ENCODE measurements around the gene TNFSF15.

TNFSF15 gene

DNA sequence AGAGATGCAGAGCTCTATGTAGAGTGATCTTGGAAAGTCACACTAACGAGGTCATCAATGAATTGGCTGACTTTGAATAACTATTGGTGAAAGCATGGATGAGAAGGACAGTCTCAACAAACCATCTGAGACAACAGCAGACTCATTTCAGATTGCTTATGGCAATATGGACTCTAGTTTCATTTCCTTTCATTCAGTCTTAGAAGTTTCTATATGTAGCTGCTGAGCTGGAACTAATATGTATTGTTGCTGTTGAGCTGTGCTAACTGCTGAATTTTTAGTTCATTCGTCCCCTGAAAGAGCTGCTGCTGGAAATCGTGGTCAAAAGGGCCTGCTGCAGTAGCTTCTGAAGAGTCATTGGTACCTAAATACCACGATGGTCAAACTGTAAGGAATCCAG lies 31.3 kb downstream of the TNFSF15 start:
- H3K4me3 ChIP-seq (ENCODE audit: extremely low read depth, insufficient read depth, low read length, poor library complexity, severe bottlenecking) = no peak overlapping the region
- no peaks in the 10 kb centered on the region for H3K36me3 ChIP-seq (ENCODE audit: control insufficient read depth, insufficient read depth, low read length)
- 82 to 86% methylated on average over 4 of the region's 4 CpGs for WGBS, 2 experiments (ENCODE audit: insufficient coverage in 2 of 2)
- peaks cover 4% of the 10 kb centered on the region for H3K4me1 ChIP-seq (ENCODE audit: control insufficient read depth, insufficient read depth, low read length, poor library complexity, severe bottlenecking)
- no peak overlapping the region for H3K27ac ChIP-seq (ENCODE audit: low read depth, low read length, severe bottlenecking)
- no peaks in the 10 kb centered on the region for H3K9me3 ChIP-seq (ENCODE audit: control insufficient read depth, low read length)

DNA sequence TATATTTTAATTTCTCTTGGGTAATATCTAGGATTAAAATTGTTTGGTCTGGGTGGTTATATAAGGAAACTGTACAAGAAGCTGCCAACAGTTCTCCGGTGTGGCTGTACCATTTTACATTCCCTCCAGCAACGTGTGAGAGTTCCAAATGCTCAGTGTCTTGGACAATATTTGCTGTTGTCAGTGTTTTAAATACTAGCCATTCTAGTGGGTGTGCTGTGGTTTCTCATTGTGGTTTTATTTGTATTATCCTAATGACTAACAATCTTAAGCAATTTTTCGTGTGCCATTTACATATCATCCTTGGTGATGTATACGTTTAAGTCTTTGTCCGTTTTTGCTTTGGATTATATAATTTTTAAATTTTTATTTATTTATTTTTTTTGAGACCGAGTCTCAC lies 34.0 kb downstream of the TNFSF15 start:
- Histone ChIP-seq H3K4me1 (ENCODE audit: control insufficient read depth, insufficient read depth, low read length, poor library complexity, severe bottlenecking) (peaks cover 4% of the 10 kb centered on the region), H3K36me3 (ENCODE audit: control insufficient read depth, insufficient read depth, low read length) (no peaks in the 10 kb centered on the region)
- 100% methylated on average over 1 to 2 of the region's 6 CpGs for WGBS, 2 experiments (ENCODE audit: insufficient coverage in 2 of 2)

DNA sequence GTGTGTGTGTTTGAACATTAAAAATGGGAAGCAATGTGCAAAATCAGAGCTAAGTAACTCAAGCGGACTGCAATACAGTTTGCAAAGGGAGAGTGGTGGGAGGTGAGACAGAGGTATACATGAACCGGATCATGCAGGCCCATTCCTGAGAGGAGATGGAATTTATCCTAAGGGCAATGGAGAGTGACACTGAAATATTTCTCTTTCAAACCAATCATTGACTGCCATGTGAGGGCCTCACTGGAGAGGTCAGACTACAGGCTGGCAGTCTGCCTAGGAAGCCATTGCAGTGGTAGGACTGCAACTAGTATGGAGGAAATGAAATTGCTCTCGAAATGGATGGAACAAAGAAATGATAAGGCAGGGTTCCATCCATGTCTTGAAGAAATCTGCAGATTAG lies 34.8 kb downstream of the TNFSF15 start:
- WGBS, 2 experiments (ENCODE audit: insufficient coverage in 2 of 2) = 80 to 100% methylated on average over 2 of the region's 3 CpGs

More for the DNA sequence above, 34.0 kb downstream of the TNFSF15 start:
- Histone ChIP-seq H3K9me3 (ENCODE audit: control insufficient read depth, low read length) (no peaks in the 10 kb centered on the region), H3K27ac (ENCODE audit: low read depth, low read length, severe bottlenecking) (no peak overlapping the region), H3K4me3 (ENCODE audit: extremely low read depth, insufficient read depth, low read length, poor library complexity, severe bottlenecking) (no peak overlapping the region)

DNA sequence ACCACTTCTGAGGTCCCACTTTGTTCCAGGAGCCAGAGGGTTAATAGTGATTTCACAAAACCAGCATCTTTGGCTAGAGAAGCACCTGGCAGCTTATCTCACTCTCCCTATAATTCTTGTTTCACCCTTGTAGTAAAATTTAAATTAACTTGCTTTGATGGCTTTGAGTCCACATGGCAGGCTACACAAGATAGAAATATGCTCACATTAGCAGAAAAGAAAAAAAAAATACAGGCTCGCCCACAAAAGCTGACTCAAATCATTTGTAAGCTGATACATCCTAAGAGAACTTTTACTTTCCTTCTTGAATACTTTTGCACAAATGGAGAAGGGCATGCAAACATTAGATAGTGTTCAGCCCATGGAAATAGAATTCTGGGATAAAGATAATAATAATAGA lies 36.2 kb downstream of the TNFSF15 start:
- H3K27ac ChIP-seq (ENCODE audit: low read depth, low read length, severe bottlenecking) = no peak overlapping the region
- no peaks in the 10 kb centered on the region for H3K9me3 ChIP-seq (ENCODE audit: control insufficient read depth, low read length)
- H3K4me3 ChIP-seq (ENCODE audit: extremely low read depth, insufficient read depth, low read length, poor library complexity, severe bottlenecking) = no peak overlapping the region
- WGBS, 2 experiments (ENCODE audit: insufficient coverage in 2 of 2) = no CpG with 5 or more reads among the region's 1 CpG
- no peaks in the 10 kb centered on the region for H3K36me3 ChIP-seq (ENCODE audit: control insufficient read depth, insufficient read depth, low read length)
- H3K4me1 ChIP-seq (ENCODE audit: control insufficient read depth, insufficient read depth, low read length, poor library complexity, severe bottlenecking) = no peaks in the 10 kb centered on the region

More for the DNA sequence above, 34.8 kb downstream of the TNFSF15 start:
- Histone ChIP-seq H3K4me1 (ENCODE audit: control insufficient read depth, insufficient read depth, low read length, poor library complexity, severe bottlenecking) (peaks cover 2% of the 10 kb centered on the region), H3K9me3 (ENCODE audit: control insufficient read depth, low read length) (no peaks in the 10 kb centered on the region), H3K36me3 (ENCODE audit: control insufficient read depth, insufficient read depth, low read length) (no peaks in the 10 kb centered on the region), H3K27ac (ENCODE audit: low read depth, low read length, severe bottlenecking) (no peak overlapping the region), H3K4me3 (ENCODE audit: extremely low read depth, insufficient read depth, low read length, poor library complexity, severe bottlenecking) (no peak overlapping the region)

DNA sequence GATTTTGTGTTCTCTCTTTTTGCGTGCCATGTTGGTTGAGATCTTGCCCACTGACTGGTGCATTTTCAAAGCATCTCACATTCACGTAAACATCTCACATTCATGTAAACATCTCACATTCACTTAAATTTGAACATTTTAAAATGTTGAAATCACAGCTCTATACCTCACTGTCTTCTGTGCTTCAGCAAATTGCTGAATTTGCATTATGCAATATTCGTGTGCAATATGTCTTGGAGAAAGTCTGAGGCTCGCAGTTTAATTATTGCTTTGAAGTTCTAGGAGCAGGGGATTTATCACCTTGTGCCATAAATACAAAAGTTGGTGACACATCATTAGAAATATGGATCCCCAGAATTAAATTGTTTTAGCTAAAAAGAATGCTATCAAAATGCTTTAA lies 42.6 kb downstream of the TNFSF15 start:
- H3K9me3 ChIP-seq (ENCODE audit: control insufficient read depth, low read length) = no peaks in the 10 kb centered on the region
- no peak overlapping the region for H3K4me3 ChIP-seq (ENCODE audit: extremely low read depth, insufficient read depth, low read length, poor library complexity, severe bottlenecking)
- H3K4me1 ChIP-seq (ENCODE audit: control insufficient read depth, insufficient read depth, low read length, poor library complexity, severe bottlenecking) = no peaks in the 10 kb centered on the region
- no peaks in the 10 kb centered on the region for H3K36me3 ChIP-seq (ENCODE audit: control insufficient read depth, insufficient read depth, low read length)
- no peak overlapping the region for H3K27ac ChIP-seq (ENCODE audit: low read depth, low read length, severe bottlenecking)
- 88 to 100% methylated on average over 1 to 2 of the region's 4 CpGs for WGBS, 2 experiments (ENCODE audit: insufficient coverage in 2 of 2)

DNA sequence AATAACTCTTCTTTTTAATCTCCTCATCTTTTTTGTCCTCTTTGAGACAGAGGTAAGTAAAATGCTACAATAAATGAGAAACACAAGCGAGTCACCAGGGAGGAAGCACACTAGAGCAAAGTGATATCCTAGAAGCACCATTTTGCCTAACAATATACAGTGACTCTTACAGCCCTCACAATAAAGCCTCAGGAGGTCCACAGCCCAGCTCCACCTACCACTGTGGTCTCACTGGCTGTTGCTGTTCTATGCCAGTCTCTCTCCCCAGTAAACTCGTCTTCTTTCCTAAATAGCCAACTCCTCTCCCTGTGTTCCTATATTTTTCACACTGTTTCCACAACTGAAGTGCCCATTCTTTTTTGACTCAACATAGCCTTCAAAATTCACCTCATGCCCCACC lies 44.3 kb downstream of the TNFSF15 start:
- Histone ChIP-seq H3K4me1 (ENCODE audit: control insufficient read depth, insufficient read depth, low read length, poor library complexity, severe bottlenecking) (no peaks in the 10 kb centered on the region), H3K4me3 (ENCODE audit: extremely low read depth, insufficient read depth, low read length, poor library complexity, severe bottlenecking) (no peak overlapping the region), H3K9me3 (ENCODE audit: control insufficient read depth, low read length) (no peaks in the 10 kb centered on the region), H3K36me3 (ENCODE audit: control insufficient read depth, insufficient read depth, low read length) (no peaks in the 10 kb centered on the region), H3K27ac (ENCODE audit: low read depth, low read length, severe bottlenecking) (no peak overlapping the region)
- WGBS, 2 experiments (ENCODE audit: insufficient coverage in 2 of 2) = 25 to 56% methylated on average over 1 to 2 of the region's 2 CpGs

DNA sequence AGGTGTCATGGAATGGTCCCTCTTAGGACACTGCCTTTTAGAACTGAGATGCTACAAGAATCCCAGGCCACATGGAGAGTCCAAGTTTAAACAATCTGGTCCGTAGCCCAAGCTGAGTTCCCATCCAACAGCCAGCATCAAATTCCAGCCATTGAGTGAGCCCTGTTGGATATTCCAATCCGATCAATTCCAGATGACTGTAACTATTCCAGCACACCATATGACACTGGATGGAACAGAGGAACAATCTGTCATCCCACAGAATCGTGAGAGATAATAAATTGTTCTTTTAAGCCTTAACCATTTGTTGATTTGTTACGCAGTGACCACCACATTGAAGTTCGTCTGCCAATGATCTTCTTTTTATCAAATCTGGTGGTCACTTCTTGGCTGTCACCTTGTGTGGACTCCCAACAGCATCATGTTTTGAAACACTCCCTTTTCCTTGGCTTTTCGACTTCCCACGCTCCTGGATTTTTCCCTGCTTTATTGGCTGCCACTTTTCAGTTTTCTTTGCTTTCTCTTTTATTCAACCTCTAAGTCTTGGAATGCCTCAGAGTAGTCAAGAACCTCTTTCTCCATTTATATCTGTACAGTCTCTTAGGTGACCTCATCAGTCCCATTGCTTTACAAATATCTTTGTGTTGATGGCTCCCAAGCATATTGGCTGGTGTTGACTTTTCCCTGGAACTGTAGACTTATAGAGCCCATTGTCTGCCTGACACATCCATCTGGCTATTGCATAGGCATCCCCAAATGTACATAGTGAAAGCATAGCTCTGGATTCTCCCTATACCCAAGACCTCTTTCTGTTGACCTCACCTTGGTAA lies 46.1 kb downstream of the TNFSF15 start:
- H3K9me3 ChIP-seq (ENCODE audit: control insufficient read depth, low read length) = no peaks in the 10 kb centered on the region
- H3K4me3 ChIP-seq (ENCODE audit: extremely low read depth, insufficient read depth, low read length, poor library complexity, severe bottlenecking) = no peak overlapping the region
- no peak overlapping the region for H3K27ac ChIP-seq (ENCODE audit: low read depth, low read length, severe bottlenecking)
- H3K36me3 ChIP-seq (ENCODE audit: control insufficient read depth, insufficient read depth, low read length) = no peaks in the 10 kb centered on the region
- 93% methylated on average over 6 to 7 of the region's 7 CpGs for WGBS, 2 experiments (ENCODE audit: insufficient coverage in 2 of 2)
- no peaks in the 10 kb centered on the region for H3K4me1 ChIP-seq (ENCODE audit: control insufficient read depth, insufficient read depth, low read length, poor library complexity, severe bottlenecking)

DNA sequence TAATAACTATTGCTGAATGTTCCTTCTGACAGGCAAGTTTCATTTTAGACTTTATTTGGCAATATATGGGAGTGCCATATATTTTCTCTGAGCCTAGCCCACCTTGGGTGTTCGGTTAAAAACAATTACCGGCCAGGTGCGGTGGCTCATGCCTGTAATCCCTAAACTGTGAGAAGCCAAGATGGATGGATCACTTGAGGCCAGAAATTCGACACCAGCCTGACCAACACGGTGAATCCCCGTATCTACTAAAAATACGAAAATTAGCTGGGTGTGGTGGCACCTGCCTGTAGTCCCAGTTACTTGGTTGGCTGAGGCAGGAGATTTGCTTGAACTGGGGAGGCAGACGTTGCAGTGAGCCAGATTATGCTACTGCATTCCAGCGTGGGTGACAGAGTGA lies 47.9 kb downstream of the TNFSF15 start:
- H3K36me3 ChIP-seq (ENCODE audit: control insufficient read depth, insufficient read depth, low read length) = no peaks in the 10 kb centered on the region
- 61 to 77% methylated on average over 7 of the region's 9 CpGs for whole genome bisulfite sequencing, 2 experiments (ENCODE audit: insufficient coverage in 2 of 2)
- H3K4me1 ChIP-seq (ENCODE audit: control insufficient read depth, insufficient read depth, low read length, poor library complexity, severe bottlenecking) = no peaks in the 10 kb centered on the region
- H3K4me3 ChIP-seq (ENCODE audit: extremely low read depth, insufficient read depth, low read length, poor library complexity, severe bottlenecking) = no peak overlapping the region
- H3K9me3 ChIP-seq (ENCODE audit: control insufficient read depth, low read length) = no peaks in the 10 kb centered on the region
- no peak overlapping the region for H3K27ac ChIP-seq (ENCODE audit: low read depth, low read length, severe bottlenecking)

DNA sequence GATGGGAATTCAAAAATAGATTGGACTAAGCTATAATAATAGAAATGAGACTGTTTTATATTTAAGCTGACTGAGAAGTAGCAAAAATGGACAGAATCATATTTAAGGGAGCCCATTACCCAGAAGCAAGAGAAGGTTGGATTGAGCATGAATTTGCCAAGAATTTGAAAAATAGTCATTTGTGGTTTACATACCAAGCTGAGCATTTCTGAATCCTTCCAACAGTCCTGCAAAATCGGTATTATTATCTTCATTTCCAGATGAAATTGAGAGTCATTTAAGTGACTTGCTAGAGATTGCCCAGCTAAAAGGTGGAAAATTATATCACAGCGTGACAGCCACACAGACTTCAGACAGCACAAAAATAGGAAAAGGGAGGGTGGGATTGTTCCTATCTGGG lies 48.4 kb downstream of the TNFSF15 start:
- Histone ChIP-seq H3K4me3 (ENCODE audit: extremely low read depth, insufficient read depth, low read length, poor library complexity, severe bottlenecking) (no peak overlapping the region), H3K4me1 (ENCODE audit: control insufficient read depth, insufficient read depth, low read length, poor library complexity, severe bottlenecking) (no peaks in the 10 kb centered on the region), H3K27ac (ENCODE audit: low read depth, low read length, severe bottlenecking) (no peak overlapping the region), H3K9me3 (ENCODE audit: control insufficient read depth, low read length) (no peaks in the 10 kb centered on the region), H3K36me3 (ENCODE audit: control insufficient read depth, insufficient read depth, low read length) (no peaks in the 10 kb centered on the region)
- WGBS, 2 experiments (ENCODE audit: insufficient coverage in 2 of 2) = 86% methylated on average over 1 of the region's 2 CpGs; no CpG with 5 or more reads in 1 of the 2 experiments

DNA sequence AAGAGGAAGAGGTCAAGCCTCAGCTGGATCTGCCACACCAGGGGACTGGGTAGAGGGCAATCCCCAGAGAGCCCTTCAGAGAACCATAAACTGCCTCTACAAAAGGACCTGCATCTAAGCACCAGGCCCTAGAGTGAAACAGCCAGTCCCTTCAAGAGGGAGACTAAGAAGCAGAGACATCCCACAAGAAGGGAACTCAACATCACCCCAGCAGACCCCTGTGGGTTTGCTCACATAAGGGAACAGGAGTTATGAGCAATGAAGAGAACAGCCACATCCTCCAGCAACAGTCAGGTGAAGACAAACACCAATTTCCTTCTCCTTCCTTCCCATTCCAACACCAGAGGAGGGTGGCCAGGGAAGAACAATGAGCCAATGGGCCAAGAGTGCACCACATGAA lies 48.9 kb downstream of the TNFSF15 start:
- Histone ChIP-seq H3K27ac (ENCODE audit: low read depth, low read length, severe bottlenecking) (no peak overlapping the region), H3K4me1 (ENCODE audit: control insufficient read depth, insufficient read depth, low read length, poor library complexity, severe bottlenecking) (no peaks in the 10 kb centered on the region), H3K4me3 (ENCODE audit: extremely low read depth, insufficient read depth, low read length, poor library complexity, severe bottlenecking) (no peak overlapping the region), H3K9me3 (ENCODE audit: control insufficient read depth, low read length) (no peaks in the 10 kb centered on the region), H3K36me3 (ENCODE audit: control insufficient read depth, insufficient read depth, low read length) (no peaks in the 10 kb centered on the region)

DNA sequence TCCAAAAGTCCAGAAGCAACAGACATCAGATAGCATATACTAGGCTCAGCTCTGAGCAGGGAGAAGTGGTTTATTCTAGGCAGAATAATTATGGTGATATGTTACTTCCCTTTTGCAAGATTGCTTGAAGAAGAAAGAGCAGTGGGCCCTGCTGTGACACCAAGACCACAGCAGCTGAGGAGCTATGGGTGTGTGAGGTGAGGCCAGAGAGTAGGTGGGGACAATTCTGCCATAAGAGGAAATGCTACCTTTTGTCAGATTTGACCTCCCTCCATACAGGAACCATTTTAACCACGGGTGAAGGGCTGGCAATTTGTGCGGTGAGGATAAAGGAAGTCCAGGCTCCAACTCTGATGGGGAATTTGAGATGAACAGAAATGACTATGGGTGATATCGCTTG lies 51.3 kb downstream of the TNFSF15 start:
- H3K27ac ChIP-seq (ENCODE audit: low read depth, low read length, severe bottlenecking) = no peak overlapping the region
- WGBS, 2 experiments (ENCODE audit: insufficient coverage in 2 of 2) = 84% methylated on average over 3 of the region's 3 CpGs; no CpG with 5 or more reads in 1 of the 2 experiments
- no peaks in the 10 kb centered on the region for H3K9me3 ChIP-seq (ENCODE audit: control insufficient read depth, low read length)
- no peaks in the 10 kb centered on the region for H3K4me1 ChIP-seq (ENCODE audit: control insufficient read depth, insufficient read depth, low read length, poor library complexity, severe bottlenecking)
- H3K4me3 ChIP-seq (ENCODE audit: extremely low read depth, insufficient read depth, low read length, poor library complexity, severe bottlenecking) = no peak overlapping the region
- H3K36me3 ChIP-seq (ENCODE audit: control insufficient read depth, insufficient read depth, low read length) = no peaks in the 10 kb centered on the region

All from mesodermal cell (in vitro differentiated cells).